Measurements from ENCODE around the gene TSR3. TPM values are rescaled to one million over a fixed set of nuclear protein-coding genes. Genes with fewer than 3 reads are reported as not detected.

Gene TSR3
- total and polyA plus RNA-seq, 2 donors from 2014 or later: 44.8 to 95.4 TPM

GRCh38 chr16:1371054-1371978, 19.6 kb upstream of the TSR3 start:
- Histone ChIP-seq H3K9ac (ENCODE audit: low read length in 3 of 3) (no peak overlapping the region), H3K4me3 (ENCODE audit: low read length in 3 of 3) (no peak overlapping the region), H3K27me3 (ENCODE audit: control insufficient read depth, insufficient read depth, low read length) (no peaks in the 10 kb centered on the region), H3K9me3 (ENCODE audit: control insufficient read depth in 2 of 3, insufficient read depth in 1 of 3, low read length in 3 of 3) (no peaks in the 10 kb centered on the region), H3K36me3 (ENCODE audit: control insufficient read depth in 2 of 3, insufficient read depth in 3 of 3, low read length in 3 of 3) (peaks cover 0 to 1% (median 0%) of the 10 kb centered on the region in 3 donors), H3K27ac (ENCODE audit: low read depth in 2 of 2, low read length in 2 of 2) (no peak overlapping the region), H3K4me1 (ENCODE audit: control insufficient read depth in 2 of 3, insufficient read depth in 2 of 3, low read depth in 1 of 3, low read length in 3 of 3) (no peaks in the 10 kb centered on the region)
- peak in 1 of 5 donors; percentile 59 for DNase-seq
- FAIRE-seq: no peak
- no peak for TF ChIP-seq CTCF (IDR thresholded peaks at IDR 0.05; ENCODE audit: borderline replicate concordance, extremely low read depth, insufficient read depth)
- intact Hi-C loops (cut with DNase I): no loop called here

GRCh38 chr16:1367486-1368174, 16.0 kb upstream of the TSR3 start:
- Histone ChIP-seq H3K27ac (ENCODE audit: low read depth in 2 of 2, low read length in 2 of 2) (no peak overlapping the region), H3K36me3 (ENCODE audit: control insufficient read depth in 2 of 3, insufficient read depth in 3 of 3, low read length in 3 of 3) (peaks cover 0 to 17% (median 4%) of the 10 kb centered on the region in 3 donors), H3K9me3 (ENCODE audit: control insufficient read depth in 2 of 3, insufficient read depth in 1 of 3, low read length in 3 of 3) (no peaks in the 10 kb centered on the region), H3K4me1 (ENCODE audit: control insufficient read depth in 2 of 3, insufficient read depth in 2 of 3, low read depth in 1 of 3, low read length in 3 of 3) (no peaks in the 10 kb centered on the region), H3K4me3 (ENCODE audit: low read length in 3 of 3) (no peak overlapping the region), H3K27me3 (ENCODE audit: control insufficient read depth, insufficient read depth, low read length) (no peaks in the 10 kb centered on the region), H3K9ac (ENCODE audit: low read length in 3 of 3) (no peak overlapping the region)
- intact Hi-C loops (cut with DNase I): no loop called here
- DNase-seq (peak in 1 of 5 donors; percentile 63), FAIRE-seq (no peak)
- no peak for TF ChIP-seq CTCF (IDR thresholded peaks at IDR 0.05; ENCODE audit: borderline replicate concordance, extremely low read depth, insufficient read depth)

- no peak overlapping the region for H3K27ac ChIP-seq (ENCODE audit: low read depth in 2 of 2, low read length in 2 of 2)
- no peak overlapping the region for H3K4me3 ChIP-seq (ENCODE audit: low read length in 3 of 3)
- TF ChIP-seq CTCF (IDR thresholded peaks at IDR 0.05; ENCODE audit: borderline replicate concordance, extremely low read depth, insufficient read depth): no peak
- no peaks in the 10 kb centered on the region for H3K27me3 ChIP-seq (ENCODE audit: control insufficient read depth, insufficient read depth, low read length)
- no peak overlapping the region for H3K9ac ChIP-seq (ENCODE audit: low read length in 3 of 3)
- H3K36me3 ChIP-seq (ENCODE audit: control insufficient read depth in 2 of 3, insufficient read depth in 3 of 3, low read length in 3 of 3): peaks cover 0 to 22% (median 6%) of the 10 kb centered on the region in 3 donors
- DNase-seq: peak in 1 of 5 donors; percentile 70
- H3K4me1 ChIP-seq (ENCODE audit: control insufficient read depth in 2 of 3, insufficient read depth in 2 of 3, low read depth in 1 of 3, low read length in 3 of 3): no peaks in the 10 kb centered on the region
- no peaks in the 10 kb centered on the region for H3K9me3 ChIP-seq (ENCODE audit: control insufficient read depth in 2 of 3, insufficient read depth in 1 of 3, low read length in 3 of 3)
- intact Hi-C loops (cut with DNase I): no loop called here
- no peak for FAIRE-seq
These were observed 15.1 kb upstream of the TSR3 start for GRCh38 chr16:1366712-1367299.

All from kidney (tissue), 14 donors.